IPS-18a (cell line): ENCODE results near the gene IQCH.

Experiments
- H3K27ac ChIP-seq: one replicate; pipeline ENCODE4 v1.5.1; 2013; ENCODE audit warnings: low read length
- H3K27me3 ChIP-seq: one replicate; pipeline ENCODE4 v1.6.1; 2013; ENCODE audit warnings: mild to moderate bottlenecking, low read length; ENCODE audit not compliant: control insufficient read depth, insufficient read depth
- H3K36me3 ChIP-seq: one replicate; pipeline ENCODE4 v1.6.1; 2013; ENCODE audit warnings: low read depth, low read length; ENCODE audit not compliant: control insufficient read depth
- H3K4me1 ChIP-seq: one replicate; pipeline ENCODE4 v1.6.1; 2013; ENCODE audit warnings: low read depth, low read length; ENCODE audit not compliant: control insufficient read depth
- H3K4me3 ChIP-seq: one replicate; pipeline ENCODE4 v1.5.1; 2013; ENCODE audit warnings: low read length
- H3K9ac ChIP-seq: one replicate; pipeline ENCODE4 v1.6.1; 2013; ENCODE audit warnings: mild to moderate bottlenecking, low read length, moderate library complexity
- H3K9me3 ChIP-seq: one replicate; pipeline ENCODE4 v1.6.1; 2013; ENCODE audit warnings: low read depth, low read length; ENCODE audit not compliant: control insufficient read depth

IQCH gene

DNA sequence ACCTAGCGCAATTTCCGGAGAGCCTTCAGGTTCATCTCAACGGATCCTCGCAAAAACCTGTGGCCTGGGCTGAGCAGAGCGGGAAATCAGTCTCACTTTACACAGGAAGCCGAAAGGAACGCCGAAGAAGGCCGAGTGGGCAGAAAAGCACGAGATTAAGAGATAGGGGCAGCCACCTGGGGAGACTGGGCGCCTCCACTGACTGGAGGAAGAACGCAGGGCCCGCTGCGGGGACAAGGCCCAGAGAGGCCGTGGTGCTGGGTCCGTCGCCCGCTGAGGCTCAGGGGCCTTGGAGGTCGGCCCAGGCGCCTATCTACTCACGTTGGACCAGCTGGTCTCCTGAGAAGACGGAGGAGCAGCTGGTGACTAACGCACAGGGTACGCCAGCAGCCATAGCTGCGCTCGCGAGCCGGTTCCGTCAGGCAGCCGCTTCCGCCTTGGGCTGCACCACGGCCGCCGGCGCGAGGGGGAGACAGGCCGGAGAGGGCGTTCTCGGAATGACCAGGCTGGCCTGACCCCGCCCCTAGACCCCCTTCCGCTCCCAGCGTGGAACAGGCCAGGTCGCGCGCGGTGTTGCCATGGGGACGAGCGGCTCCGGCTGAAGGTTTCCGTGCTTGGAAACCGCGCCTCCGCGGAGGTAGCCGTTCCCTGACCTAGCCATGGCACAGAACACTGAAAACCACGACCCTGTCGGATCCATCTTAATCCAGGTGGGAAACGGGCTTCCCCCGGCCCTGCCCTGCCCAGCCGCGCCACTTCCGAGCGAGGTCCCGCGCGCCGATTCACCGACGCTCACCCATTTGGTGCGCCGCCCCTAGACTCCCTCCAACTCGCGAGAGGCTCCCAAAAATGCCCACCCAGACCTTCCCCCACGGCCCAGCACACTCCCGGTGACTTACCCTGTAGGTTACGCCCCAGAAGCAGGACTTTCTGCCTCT, at the start of gene IQCH, which contains the start of gene AAGAB:
Gene IQCH, plus strand, starts transcription at position 549 of the 938 bp plus-strand sequence. Its CDS starts 111 bp downstream, at position 660.
Gene AAGAB, minus strand, starts transcription at position 424 of the 938 bp plus-strand sequence. Its CDS starts 30 bp downstream, at position 394.
- Histone ChIP-seq H3K36me3 (no peaks in the 10 kb centered on the region), H3K27ac (peak within 1 kb of the TSS; percentile 65), H3K4me3 (peak within 1 kb of the TSS; percentile 99), H3K4me1 (no peaks in the 10 kb centered on the region), H3K9me3 (no peaks in the 10 kb centered on the region), H3K27me3 (peaks cover 14% of the 10 kb centered on the region), H3K9ac (peak within 1 kb of the TSS; percentile 83)

DNA sequence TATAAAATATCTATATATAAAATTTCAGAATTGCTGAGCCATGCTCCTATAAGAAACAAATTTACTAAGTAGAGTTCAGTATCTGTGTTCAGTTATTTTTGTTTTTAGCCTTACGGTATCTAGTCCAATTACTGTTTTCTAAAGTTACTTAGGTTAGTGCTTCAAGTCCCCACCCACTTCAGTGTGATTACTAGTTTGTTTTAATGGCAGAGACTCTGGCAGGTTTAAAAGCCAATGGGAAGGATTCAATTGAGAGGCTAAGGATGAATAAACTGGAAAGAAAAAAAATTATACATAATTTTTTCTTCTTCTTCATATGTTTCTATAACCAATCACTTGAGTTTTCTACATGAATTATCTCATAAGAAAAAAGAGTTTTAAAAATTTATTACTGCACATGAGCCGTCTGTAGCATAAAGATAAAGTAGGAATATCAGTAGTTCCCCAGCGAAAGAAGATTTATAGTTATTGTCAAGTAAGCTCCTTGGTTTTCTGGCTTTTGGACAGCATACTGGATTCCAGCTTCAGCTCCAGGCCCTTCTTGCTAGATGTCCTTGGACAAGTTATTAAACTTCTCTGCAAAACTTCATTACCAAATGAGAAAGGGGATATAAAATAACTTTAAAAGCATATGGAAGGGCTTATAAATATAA, 46.9 kb upstream of the IQCH start:
- H3K36me3 ChIP-seq = peaks cover 5% of the 10 kb centered on the region
- H3K4me1 ChIP-seq = no peaks in the 10 kb centered on the region
- H3K27me3 ChIP-seq = no peaks in the 10 kb centered on the region
- H3K27ac ChIP-seq = no peak overlapping the region
- H3K4me3 ChIP-seq = no peak overlapping the region
- H3K9ac ChIP-seq = no peak overlapping the region
- no peaks in the 10 kb centered on the region for H3K9me3 ChIP-seq

DNA sequence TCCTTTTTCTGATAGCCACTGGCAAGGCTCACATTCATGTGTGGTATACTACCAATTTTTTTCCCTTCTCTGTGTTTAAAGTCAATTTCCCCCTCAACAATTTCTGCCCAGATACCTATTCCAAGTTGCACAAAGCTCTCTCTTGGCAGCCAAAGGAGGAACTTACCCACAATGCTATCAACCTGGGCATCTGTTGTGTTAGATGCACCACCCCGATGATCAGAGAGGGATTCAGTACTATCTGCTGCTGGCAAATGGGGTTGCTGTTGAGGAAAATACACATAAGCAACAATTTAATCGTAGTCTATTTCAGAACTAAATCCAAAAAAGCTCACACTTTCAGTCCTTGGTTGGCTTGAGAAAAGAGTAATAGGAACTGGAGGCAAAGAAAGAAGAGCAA, 46.2 kb upstream of the IQCH start:
- H3K9ac ChIP-seq = no peak overlapping the region
- no peak overlapping the region for H3K27ac ChIP-seq
- no peak overlapping the region for H3K4me3 ChIP-seq
- no peaks in the 10 kb centered on the region for H3K9me3 ChIP-seq
- H3K27me3 ChIP-seq = no peaks in the 10 kb centered on the region
- peaks cover 5% of the 10 kb centered on the region for H3K36me3 ChIP-seq
- H3K4me1 ChIP-seq = no peaks in the 10 kb centered on the region

DNA sequence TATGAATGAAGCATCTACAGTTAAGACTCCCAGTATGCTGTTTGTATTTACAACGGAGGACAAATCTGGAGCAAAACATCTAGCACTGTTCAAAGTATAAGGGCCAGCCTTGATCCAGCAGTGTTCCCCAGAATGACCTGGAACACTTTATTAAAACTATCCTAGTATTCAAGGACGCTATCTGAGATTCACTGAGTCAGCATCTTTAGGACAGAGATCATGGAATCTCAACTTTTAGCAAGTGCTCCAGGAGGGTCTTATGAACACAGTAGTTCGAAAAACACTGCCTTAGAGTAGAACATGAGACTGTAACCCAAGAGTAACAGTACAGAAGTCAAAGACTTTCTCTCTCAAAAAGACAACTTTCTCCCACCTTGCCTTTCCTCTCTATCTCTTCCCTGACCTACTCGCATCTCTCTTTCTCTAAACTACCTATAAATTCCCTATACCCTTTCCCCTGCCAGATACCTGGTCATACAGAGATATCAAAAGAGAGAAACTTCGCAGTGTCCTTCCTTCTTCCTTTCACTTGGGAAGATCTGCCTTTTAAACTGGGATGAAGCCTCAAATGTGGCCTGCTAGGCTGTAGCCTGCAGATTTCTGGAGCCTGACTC, 43.9 kb upstream of the IQCH start:
- no peaks in the 10 kb centered on the region for H3K9me3 ChIP-seq
- H3K9ac ChIP-seq = no peak overlapping the region

DNA sequence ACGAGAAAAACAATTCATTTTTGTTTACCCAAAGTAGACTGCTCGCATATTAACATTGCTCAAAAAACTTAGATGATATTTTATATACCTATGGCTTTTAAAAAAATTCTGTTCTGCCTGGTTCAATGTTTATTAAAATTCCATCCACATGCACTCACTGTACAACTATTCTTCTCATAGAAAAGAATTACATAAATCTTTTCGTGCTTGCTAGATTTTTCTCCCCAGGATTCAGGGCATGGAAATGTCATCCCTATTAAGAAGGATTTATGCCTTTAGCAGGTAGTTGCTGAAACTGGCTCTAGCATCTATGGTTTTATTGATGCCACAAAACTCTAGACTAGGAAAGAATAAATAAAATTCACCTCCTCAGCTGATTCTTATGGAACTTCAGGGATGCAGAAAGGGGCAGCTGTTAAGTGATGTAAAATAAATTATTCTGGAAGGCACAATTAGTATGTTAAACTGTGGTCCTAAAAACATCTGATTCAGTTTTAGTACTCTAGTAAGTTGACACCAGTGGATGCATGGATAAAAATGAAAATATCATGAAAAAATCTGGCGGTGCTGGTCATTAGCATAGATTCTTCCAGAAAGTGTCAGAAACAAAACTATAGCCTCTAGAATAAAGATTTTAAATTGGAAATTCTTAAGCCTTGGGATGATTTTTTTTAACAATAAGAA, 41.8 kb upstream of the IQCH start:
- H3K9ac ChIP-seq = no peak overlapping the region
- H3K36me3 ChIP-seq = peaks cover 5% of the 10 kb centered on the region
- H3K9me3 ChIP-seq = no peaks in the 10 kb centered on the region
- H3K4me1 ChIP-seq = no peaks in the 10 kb centered on the region
- H3K4me3 ChIP-seq = no peak overlapping the region
- no peak overlapping the region for H3K27ac ChIP-seq
- no peaks in the 10 kb centered on the region for H3K27me3 ChIP-seq

More for the DNA sequence above, 43.9 kb upstream of the IQCH start:
- Histone ChIP-seq H3K4me1 (no peaks in the 10 kb centered on the region), H3K27ac (no peak overlapping the region), H3K4me3 (no peak overlapping the region), H3K27me3 (no peaks in the 10 kb centered on the region), H3K36me3 (peaks cover 5% of the 10 kb centered on the region)

DNA sequence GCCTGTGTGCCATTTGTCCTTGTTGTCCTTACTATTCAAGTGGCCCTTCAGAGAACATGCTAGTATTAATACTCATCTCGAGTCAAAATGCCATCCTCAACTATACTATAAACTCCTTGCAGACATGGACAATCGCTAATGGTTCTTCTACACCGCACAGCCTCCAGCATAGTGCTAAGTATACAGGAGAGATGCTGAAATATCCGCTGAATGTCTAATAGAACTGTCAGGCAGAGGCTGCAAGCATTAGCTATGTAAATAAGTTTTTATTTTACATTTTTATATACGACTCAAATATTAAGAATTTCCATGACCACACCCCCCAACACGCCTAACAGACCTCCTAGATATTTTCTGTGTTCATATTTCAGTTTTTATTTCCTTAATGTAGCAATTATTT, 39.5 kb upstream of the IQCH start:
- Histone ChIP-seq H3K4me1 (no peaks in the 10 kb centered on the region), H3K9ac (no peak overlapping the region)

DNA sequence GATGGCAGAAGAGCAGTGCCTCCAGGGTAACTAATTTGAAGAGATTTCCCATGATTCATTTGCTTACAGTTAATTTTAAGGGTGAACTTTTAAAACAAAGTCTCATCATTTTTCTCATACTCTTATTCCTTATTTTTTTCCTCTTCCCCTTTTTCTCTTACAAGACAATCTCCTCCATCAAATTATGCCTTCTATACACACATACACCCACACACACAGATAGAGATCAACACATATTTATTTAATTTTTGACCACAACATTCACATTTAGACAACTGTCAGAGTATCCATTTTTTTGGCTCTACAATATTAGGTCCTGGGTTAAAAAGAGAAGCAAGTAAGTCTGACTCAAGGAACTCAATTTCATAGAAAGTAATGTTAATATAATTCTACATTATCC, 37.7 kb upstream of the IQCH start:
- H3K36me3 ChIP-seq = no peaks in the 10 kb centered on the region
- no peak overlapping the region for H3K9ac ChIP-seq
- H3K4me1 ChIP-seq = no peaks in the 10 kb centered on the region
- H3K4me3 ChIP-seq = no peak overlapping the region
- no peaks in the 10 kb centered on the region for H3K27me3 ChIP-seq
- H3K9me3 ChIP-seq = no peaks in the 10 kb centered on the region
- no peak overlapping the region for H3K27ac ChIP-seq

More for the DNA sequence above, 39.5 kb upstream of the IQCH start:
- no peaks in the 10 kb centered on the region for H3K27me3 ChIP-seq
- H3K9me3 ChIP-seq = no peaks in the 10 kb centered on the region
- H3K36me3 ChIP-seq = no peaks in the 10 kb centered on the region
- no peak overlapping the region for H3K4me3 ChIP-seq
- no peak overlapping the region for H3K27ac ChIP-seq

DNA sequence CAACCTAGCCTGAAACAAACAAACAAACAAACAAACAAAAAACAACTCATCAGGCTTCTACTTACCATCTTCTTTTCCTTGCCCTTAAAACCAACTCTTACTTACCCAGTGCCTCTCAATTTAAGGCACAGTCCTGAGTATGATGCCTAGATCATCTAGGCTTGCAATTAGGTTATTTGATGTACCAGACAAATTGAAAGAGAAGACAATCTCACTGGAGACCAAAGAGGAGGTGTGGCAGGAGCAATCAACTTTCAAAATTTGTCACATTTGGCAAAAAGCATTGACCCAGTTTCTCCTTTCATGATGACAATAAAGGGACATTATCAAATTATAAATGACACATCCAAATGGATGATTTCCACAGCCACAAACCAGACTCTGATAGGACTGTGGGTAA, 36.2 kb upstream of the IQCH start:
- Histone ChIP-seq H3K4me1 (no peaks in the 10 kb centered on the region), H3K4me3 (no peak overlapping the region), H3K27me3 (no peaks in the 10 kb centered on the region), H3K27ac (no peak overlapping the region), H3K36me3 (no peaks in the 10 kb centered on the region), H3K9ac (no peak overlapping the region), H3K9me3 (no peaks in the 10 kb centered on the region)

DNA sequence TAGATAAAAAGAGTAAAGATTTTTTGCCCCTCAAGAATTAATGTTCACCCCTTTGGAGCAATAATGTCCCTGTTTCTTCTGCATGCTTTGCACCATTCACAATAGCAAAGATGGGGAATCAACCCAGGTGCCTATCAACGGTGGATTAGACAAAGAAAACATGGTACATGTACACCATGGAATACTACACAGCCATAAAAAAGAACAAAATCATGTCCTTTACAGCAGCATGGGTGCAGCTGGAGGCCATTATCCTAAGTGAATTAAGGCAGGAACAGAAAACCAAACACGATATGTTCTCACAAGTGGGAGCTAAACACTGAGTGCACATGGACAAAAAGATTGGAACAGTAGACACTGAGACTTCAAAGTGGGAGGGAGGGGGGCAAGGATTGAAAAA, 35.3 kb upstream of the IQCH start:
- Histone ChIP-seq H3K36me3 (no peaks in the 10 kb centered on the region), H3K9me3 (no peaks in the 10 kb centered on the region), H3K27me3 (no peaks in the 10 kb centered on the region), H3K9ac (no peak overlapping the region), H3K4me3 (no peak overlapping the region), H3K4me1 (no peaks in the 10 kb centered on the region), H3K27ac (no peak overlapping the region)

DNA sequence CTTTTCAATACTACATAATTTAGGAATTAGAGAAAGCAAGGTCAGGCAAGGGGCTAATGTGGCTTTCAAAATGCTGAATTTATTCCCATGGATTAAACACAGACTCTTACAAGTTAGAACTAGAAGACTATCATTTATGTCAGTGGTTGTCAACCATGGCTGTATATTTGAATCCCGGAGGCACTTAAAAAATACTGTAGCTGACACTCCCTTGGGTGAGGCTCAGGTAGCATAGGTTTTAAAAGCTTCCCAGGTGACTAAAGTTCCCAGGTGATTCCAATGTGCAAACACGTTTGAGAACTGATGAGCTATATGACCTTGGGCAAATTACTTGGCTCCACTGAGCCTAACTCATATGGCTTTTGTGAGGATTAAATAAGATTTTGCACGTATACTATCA, 29.7 kb upstream of the IQCH start:
- H3K27me3 ChIP-seq = no peaks in the 10 kb centered on the region
- no peak overlapping the region for H3K27ac ChIP-seq
- no peaks in the 10 kb centered on the region for H3K36me3 ChIP-seq
- H3K9me3 ChIP-seq = no peaks in the 10 kb centered on the region
- no peaks in the 10 kb centered on the region for H3K4me1 ChIP-seq
- H3K4me3 ChIP-seq = no peak overlapping the region
- H3K9ac ChIP-seq = no peak overlapping the region

DNA sequence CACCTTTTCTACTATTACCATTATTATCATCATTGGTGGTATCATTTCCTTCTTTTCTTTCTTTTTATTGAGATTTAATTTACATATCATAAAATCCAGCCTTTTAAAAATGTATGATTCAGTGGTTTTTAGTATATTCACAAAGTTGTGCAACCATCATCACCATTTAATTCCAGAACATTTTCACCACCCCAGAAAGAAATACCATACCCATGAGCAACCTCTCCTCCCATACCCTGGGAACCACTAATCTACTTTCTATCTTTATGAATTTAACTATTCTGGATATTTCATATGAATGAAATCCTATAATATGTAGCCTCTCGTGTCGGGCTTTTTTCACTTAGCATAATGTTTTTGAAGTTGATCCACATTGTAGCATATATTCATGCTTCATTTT, 29.2 kb upstream of the IQCH start:
- Histone ChIP-seq H3K4me3 (no peak overlapping the region), H3K9me3 (no peaks in the 10 kb centered on the region), H3K36me3 (no peaks in the 10 kb centered on the region), H3K27me3 (no peaks in the 10 kb centered on the region), H3K4me1 (no peaks in the 10 kb centered on the region), H3K27ac (no peak overlapping the region), H3K9ac (no peak overlapping the region)
